RPMI8226 (cell line): Measurements from ENCODE around the gene OTOL1.

Experiments
- DNase-seq: peaks from one replicate; pipeline ENCODE4 v3.0.0-alpha.2; 2015

The OTOL1 gene

GRCh38 chr3:161545824-161546223 is 49.2 kb downstream of the OTOL1 start:
- DNase-seq, result no peak

DNA sequence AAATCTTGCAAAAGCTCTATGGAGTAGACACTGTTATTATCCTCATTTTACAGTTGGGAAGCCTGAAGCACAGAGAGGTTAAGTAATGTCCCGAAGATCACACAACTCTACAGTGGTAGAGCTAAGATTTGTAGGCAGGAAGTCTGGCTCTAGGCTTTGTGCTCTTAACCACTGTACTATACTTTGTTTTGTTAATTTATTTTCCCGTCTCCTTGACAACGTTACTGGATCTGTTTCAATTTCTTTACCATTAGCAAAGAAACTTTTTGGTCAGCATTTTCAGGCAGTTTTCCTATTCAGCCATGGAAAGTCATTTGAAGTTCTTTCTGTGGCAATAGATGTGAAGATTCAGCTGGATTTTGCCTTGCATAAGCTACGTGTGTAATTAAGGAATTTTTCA is 51.7 kb downstream of the OTOL1 start:
- peak; percentile 55 for DNase-seq

DNA sequence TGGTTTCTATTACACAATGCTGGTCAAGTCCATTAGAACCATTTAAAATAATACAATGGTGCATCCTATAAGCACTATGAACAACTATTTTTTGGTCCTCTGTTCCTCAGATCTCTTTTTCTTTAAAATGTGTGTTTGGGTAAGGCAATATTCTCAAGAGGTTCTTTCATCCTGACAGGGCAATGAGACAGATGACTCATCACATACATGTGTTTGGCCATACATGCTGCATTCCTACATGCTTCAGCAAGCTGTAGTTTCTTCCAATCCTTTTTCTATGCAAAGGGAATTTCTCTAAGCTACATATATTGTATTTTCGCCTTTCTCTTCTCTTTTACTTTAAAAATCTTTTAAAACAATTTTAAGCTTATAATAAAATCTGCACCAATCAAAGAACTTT is 52.7 kb downstream of the OTOL1 start:
- no peak for DNase-seq

DNA sequence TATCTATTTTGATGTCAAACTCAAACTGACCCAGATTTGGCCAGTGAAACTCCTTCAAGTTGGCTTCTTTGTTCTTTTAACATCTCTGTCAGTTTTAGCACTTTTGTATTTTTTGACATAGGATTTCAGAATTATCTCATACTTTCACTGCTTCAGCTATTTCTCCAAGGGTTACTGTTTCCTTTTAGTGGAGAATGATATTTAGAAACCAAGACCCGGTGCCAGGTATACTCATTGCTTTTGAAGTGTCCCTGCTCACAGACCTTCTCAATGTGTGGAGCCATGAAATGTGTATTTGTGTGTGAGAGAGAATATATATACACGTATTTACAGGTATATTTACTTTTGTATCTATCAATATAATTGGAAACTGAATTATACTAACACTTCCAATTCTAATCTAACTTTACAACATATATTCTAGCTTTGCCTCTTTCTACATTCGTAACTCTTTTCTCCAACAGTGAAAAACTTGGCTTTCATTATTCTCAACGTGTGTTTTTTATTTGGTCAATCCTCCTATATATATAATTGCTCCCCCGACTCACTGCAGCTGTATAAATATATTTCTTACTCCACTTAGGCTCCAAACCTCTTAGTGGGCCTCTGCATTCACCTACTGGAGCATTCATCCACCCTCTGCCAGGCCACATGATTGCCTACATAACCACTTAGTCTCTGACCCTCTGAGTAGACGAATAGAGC is 54.0 kb downstream of the OTOL1 start:
- no peak for DNase-seq

- no peak for DNase-seq
Observed at GRCh38 chr3:161551697-161552096, 55.1 kb downstream of the OTOL1 start.

GRCh38 chr3:161552984-161553560 is 56.5 kb downstream of the OTOL1 start:
- no peak for DNase-seq
